ENCODE measurements around the gene TSC22D4.
"Not testable (repeated sequence)": the region's sequence is repeated elsewhere in the genome, so short reads cannot be mapped to it uniquely, and the experiment has no call there.

TSC22D4 gene

GRCh38 chr7:100472854-100473499, 6.0 kb downstream of the TSC22D4 start:
- DNase-seq (ENCODE audit: low spot score) = peak; percentile 47

DNA sequence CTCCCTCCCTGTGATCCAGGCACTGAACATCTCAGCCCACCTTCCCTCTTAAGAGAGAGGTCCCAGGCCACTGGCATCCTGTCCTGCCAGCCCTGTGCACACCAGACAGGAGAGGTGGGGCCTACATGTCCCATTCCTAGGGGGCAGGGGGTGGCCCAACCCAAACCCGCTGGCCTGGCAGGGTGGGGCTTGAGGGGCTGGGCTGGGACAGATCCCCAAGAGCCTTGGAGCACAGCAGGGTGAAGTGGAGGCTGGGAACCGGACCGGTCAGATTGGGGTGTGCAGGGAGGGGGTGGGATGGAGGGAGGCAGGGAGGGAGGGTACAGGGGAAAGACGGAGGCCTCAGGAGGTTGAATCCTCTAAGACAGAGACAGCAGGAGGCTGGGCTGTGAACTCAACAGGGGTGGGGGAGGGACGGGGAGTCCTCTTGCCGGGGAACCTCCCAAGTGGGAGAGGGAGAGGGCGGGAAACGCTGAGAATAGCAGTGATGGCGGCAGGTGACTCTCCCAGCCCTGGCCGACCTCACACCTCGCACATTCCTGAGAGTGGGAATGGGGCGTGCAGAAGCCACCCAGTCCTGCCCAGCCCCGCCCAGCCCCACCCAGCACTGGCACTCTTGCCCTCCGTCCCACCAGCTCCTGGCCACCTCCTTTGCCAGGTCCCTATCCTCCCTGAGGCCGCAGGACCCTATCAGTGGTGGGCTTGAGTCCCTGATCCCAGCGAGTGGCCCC, 6.7 kb downstream of the TSC22D4 start:
- no peak for DNase-seq (ENCODE audit: low spot score)

DNA sequence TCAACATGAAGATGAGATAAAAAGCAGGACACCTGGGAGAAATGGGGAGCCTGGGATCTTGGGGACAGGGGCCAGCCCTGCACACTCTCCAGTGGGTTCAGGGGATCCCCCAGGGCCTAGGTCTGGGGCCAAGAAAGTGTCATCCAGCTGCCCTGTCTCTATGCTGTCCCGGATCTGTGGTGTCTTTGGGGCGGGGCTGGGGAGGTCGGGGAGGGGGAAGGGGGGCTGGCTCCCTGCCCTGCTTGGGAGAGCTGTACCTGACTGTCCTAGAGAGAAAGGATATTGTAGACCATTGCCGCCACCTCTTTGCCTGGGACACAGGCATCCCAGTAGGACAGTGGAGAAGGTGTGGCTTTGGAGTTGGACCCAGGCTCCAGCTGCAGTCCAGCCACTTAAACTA, 8.0 kb downstream of the TSC22D4 start:
- DNase-seq (ENCODE audit: low spot score) = no peak

- DNase-seq (ENCODE audit: low spot score) = peak; percentile 63
These were observed 9.6 kb downstream of the TSC22D4 start for GRCh38 chr7:100469227-100470044.

DNA sequence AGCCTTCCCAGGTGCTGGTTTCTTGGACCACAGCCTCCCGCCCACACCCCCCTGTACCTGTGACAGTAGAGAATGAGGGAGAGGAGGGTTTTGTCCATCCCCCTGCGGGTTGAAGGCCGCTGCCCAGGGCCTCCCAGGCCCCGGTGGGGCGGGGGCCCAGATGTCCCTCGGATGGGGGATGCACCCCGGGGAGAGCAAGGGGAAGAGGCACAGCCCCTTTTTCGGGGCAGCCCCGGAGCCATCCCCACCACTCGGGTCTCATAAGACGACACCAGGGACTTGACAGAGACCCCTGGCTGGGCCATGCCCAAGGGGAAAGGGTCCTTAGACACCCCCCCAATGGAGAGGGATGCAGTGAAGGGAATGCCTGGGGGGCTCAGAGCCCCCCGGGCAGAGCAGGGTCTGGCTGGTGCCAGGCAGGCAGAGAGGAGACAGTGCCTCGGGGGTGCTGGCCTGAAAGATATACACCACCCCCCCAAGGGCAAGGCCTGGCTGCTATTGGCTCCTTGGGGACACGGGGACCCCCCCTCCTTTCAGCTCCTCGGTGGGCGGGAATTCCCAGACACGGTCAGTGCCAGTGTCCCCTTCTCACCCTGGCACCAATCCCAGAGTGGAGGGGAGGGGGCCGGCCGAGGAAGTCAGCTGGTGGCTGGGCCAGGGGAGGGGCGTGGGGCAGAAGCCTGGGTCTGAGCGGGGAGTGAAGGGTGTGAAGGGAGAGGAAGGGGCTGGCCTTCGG, 11.2 kb downstream of the TSC22D4 start:
- no peak for DNase-seq (ENCODE audit: low spot score)

DNA sequence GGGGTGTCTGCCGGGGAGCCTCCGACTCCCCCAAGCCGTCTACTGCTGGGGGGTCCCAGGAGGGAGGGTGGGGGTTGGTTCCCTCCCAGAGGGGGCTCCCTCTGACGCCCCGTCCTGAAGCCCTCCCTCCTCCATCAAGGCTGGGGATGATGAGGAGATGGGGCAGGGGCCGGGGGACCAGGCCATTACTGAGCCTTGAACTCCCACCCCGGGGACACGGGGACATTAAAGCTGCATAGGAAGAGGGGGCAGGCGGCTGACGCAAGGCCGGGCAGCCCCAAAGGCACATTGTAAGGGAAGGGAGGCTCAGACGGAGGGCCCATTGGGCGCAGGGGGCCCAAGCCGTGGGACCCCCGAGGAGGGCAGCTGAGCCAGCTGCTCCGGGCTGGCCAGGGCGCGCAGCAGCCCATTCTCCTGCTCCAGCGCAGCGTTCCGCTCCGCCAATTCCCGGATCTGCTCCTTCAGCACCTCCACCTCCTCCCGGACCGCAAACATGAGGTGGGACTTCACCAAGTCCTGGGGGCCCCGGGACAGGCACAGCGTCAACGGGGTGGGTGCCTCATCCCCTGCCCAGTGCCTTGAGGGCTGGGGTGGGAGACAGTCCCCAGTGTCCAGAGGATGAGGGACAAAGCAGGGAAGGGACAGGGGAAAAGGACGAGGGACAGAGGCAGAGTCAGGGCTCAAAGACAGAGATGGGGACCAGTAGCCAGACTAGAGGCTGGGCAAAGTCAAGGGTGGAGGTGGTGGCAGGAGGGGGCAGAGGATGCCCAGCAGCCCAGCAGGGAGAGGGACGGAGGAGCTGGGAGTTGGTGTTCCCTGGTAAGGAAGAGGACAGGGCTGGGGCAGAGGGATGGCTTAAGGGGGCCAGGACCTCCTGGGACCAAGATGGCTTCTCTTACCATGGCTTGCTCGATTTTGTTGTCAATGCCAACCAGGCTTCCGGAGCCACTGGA, 12.1 kb downstream of the TSC22D4 start:
- DNase-seq (ENCODE audit: low spot score) = no peak

- no peak for DNase-seq (ENCODE audit: low spot score)
These were observed 13.2 kb downstream of the TSC22D4 start for GRCh38 chr7:100465702-100466311.

DNA sequence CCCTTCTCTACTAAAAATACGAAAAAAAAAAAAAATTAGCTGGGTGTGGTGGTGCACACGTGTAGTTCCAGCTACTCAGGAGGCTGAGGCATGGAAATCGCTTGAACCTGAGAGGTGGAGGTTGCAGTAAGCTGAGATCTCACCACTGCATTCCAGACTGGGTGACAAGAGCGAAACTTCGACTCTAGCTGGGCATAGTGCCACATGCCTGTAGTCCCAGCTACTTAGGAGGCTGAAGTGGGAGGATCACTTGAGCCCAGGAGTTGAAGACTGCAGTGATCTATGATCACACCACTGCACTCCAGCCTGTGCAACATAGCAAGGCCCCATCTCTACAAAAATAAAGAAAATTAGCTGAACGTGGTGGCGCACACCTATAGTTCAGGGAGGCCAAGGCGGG, 13.7 kb downstream of the TSC22D4 start:
- no peak for DNase-seq (ENCODE audit: low spot score)

DNA sequence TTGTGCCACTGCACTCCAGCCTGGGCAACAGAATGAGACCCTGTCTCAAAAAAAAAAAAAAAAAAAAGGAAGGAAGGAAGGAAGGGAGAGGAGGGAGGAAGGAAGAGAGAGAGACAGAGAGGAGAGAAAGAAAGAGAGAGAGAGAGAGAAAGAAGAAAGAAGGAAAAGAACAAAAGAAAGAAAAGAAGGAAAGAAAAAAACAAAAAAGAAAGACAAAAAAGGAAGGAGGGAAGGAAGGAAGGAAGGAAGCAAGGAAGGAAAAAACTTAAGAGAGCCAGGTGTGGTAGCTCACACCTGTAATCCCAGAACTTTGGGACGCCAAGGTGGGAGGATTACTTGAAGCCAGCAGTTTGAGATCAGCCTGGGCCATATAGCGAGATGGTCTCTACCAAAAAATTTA, 14.2 kb downstream of the TSC22D4 start:
- DNase-seq (ENCODE audit: low spot score) = no peak

GRCh38 chr7:100464210-100464660, 14.8 kb downstream of the TSC22D4 start, which contains the start of gene SPACDR:
Gene SPACDR (minus strand): TSS chr7:100464260. CDS start chr7:100464025, 235 bp downstream.
- no peak for DNase-seq (ENCODE audit: low spot score)

- no peak for DNase-seq (ENCODE audit: low spot score)
These were observed 22.0 kb downstream of the TSC22D4 start for GRCh38 chr7:100457033-100457432.

- no peak for DNase-seq (ENCODE audit: low spot score)
These were observed 22.5 kb downstream of the TSC22D4 start for GRCh38 chr7:100456562-100456961.

- no peak for DNase-seq (ENCODE audit: low spot score)
These were observed 23.8 kb downstream of the TSC22D4 start for GRCh38 chr7:100455206-100455605.

DNA sequence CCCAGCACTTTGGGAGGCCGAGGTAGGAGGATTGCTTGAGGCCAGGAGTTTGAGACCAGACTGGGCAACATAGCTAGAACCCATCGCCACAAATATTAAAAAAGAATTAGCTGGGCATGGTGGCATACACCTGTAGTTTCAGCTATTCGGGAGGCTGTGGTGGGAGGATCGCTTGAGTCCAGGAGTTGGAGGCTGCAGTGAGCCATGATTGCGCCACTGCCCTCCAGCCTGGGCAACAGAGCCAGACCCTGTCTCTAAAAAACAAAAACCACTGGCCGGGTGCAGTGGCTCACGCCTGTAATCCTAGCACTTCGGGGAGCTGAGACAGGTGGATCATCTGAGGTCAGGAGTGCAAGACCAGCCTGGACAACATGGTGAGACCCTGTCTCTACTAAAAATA, 25.2 kb downstream of the TSC22D4 start:
- not testable (repeated sequence) for DNase-seq (ENCODE audit: low spot score)

DNA sequence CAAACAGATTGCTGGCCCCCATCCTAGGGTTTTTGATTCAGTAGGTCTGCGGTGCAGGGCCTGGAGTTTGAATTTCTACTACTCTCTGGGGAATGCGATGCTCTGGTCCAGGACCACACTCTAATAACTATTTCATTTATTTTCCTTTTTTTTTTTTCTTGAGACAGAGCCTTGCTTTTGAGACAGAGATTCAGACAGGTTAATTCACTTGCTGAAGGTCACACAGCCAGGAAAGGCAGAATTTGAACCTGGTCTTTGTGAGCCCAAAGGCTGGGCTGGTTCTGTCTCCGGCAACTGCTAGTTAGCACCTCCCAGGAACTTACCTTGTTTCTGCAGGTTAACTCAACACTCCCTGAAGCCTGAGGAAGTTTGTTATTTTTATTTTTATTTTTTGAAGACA, 26.5 kb downstream of the TSC22D4 start:
- no peak for DNase-seq (ENCODE audit: low spot score)

GRCh38 chr7:100449190-100449795, 29.7 kb downstream of the TSC22D4 start:
- DNase-seq (ENCODE audit: low spot score) = no peak

- not testable (repeated sequence) for DNase-seq (ENCODE audit: low spot score)
These were observed 31.7 kb downstream of the TSC22D4 start for GRCh38 chr7:100447363-100447762.

GRCh38 chr7:100446040-100446439, 33.0 kb downstream of the TSC22D4 start:
- DNase-seq (ENCODE audit: low spot score) = no peak

DNA sequence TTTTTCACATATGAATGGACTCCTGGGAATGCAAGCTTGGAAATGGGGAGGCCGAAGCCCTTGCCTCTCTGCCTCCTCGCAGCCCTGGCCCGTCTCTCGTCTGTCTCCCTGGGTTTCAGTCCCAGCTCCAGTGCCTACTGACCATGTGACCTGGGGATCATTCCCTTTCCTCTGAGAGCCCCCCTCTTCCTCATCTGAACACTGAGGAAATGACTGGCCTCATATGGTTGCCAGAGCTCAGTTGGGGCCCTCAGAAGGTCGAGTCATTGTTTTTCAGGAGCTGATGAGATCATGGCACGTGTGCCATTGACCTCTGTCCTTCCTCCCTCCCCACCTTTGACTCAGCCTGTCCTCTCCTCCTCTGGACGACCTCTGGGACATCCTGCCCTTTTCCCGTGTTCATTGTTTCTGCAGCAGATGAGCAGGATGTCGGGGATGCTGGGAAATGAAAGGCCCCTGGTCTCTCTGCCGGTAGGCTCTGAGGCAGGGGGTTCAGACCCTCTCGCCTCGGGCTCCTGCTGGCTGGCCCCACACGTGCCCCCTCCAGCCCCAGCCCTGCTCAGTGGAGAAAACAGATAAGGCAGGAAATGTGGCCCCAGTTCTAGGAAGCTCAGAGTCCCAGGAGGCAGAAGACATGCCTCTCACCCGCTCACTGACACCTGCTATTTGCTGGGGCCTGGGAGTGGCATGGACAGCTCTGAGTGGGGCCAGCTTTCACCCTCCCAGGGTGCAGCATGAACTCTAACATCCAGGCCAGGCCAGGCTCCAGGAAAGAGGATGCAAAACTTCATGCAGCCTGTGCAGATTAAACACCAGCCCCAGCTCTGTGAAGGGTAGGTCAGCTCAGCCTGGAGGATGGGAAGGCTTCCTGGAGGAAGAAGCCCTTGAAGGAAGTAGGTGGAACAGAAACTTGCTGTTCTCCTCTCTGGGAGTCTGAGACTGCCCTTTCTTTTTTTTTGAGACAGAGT, 34.4 kb downstream of the TSC22D4 start:
- DNase-seq (ENCODE audit: low spot score) = peak; percentile 96
